Measurements from ENCODE around the gene GRIA4.

DNA sequence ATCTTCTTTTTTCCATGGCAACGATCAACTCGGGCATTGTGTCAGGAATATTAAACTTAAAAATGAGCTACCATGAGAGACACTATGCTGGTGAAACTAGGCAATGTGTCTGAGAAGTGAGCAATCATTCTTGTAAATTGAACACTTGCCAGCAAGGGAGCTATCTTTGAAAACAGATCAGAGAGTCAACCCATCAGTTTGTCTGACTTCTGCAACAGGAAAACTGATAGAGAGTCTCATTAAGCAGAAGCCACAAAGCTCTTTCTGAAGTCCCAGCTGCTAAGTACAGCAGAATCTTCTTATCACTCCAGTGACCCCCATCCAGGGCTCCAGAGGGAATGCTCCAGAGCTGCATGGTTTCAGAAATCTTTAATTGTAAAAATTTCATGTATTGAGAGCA is 297.4 kb downstream of the GRIA4 start:
- TF ChIP-seq, protein P1, sequence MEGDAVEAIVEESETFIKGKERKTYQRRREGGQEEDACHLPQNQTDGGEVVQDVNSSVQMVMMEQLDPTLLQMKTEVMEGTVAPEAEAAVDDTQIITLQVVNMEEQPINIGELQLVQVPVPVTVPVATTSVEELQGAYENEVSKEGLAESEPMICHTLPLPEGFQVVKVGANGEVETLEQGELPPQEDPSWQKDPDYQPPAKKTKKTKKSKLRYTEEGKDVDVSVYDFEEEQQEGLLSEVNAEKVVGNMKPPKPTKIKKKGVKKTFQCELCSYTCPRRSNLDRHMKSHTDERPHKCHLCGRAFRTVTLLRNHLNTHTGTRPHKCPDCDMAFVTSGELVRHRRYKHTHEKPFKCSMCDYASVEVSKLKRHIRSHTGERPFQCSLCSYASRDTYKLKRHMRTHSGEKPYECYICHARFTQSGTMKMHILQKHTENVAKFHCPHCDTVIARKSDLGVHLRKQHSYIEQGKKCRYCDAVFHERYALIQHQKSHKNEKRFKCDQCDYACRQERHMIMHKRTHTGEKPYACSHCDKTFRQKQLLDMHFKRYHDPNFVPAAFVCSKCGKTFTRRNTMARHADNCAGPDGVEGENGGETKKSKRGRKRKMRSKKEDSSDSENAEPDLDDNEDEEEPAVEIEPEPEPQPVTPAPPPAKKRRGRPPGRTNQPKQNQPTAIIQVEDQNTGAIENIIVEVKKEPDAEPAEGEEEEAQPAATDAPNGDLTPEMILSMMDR (conservative IDR thresholded peaks at IDR 0.05; ENCODE audit: low read length): no peak
- no peak for TF ChIP-seq EZH2phosphoT487 (IDR thresholded peaks at IDR 0.05; ENCODE audit: borderline replicate concordance)

Data from Loucy (cell line).